ENCODE results near the gene CXCL16.
"Not testable (repeated sequence)": the region's sequence is repeated elsewhere in the genome, so short reads cannot be mapped to it uniquely, and the experiment has no call there.

Gene CXCL16

GRCh38 chr17:4691686-4692085 is 48.0 kb downstream of the CXCL16 start (continued):
- TF ChIP-seq SNAI2 (CRISPR knock-in tag; IDR thresholded peaks at IDR 0.05) = no peak
- no peak for TF ChIP-seq CSRNP3 (CRISPR knock-in tag; IDR thresholded peaks at IDR 0.05)
- TF ChIP-seq OSR1 (CRISPR knock-in tag; IDR thresholded peaks at IDR 0.05) = no peak
- no peak for TF ChIP-seq ESRRG (CRISPR knock-in tag; IDR thresholded peaks at IDR 0.05)
- TF ChIP-seq TOX (CRISPR knock-in tag; IDR thresholded peaks at IDR 0.05; ENCODE audit: borderline replicate concordance) = no peak
- no peak for TF ChIP-seq BACH2 (CRISPR knock-in tag; IDR thresholded peaks at IDR 0.05; ENCODE audit: borderline replicate concordance)
- no peak for TF ChIP-seq RARB (CRISPR knock-in tag; IDR thresholded peaks at IDR 0.05)
- TF ChIP-seq GLIS3 (CRISPR knock-in tag; IDR thresholded peaks at IDR 0.05) = no peak

DNA sequence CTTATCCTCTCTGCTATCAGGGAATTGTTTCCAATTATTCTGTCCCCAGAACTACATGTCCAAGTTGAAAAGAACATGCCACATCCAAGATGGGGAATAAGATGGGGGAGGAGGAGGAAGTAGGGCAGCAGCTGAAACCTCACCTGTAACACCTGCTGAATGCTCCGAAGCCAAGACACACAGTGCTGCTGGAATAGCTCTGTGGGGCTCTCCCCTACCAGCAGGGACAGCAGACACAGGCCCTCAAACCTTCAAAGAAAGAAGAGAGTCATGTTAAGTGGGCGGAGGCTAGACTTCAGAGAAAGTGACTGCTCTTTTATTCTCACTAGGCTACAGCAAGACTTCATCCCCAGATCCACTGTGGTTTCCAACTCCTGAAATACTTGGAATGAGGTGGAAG is 49.0 kb downstream of the CXCL16 start:
- TF ChIP-seq CSRNP3 (CRISPR knock-in tag; IDR thresholded peaks at IDR 0.05) (no peak), GLIS3 (CRISPR knock-in tag; IDR thresholded peaks at IDR 0.05) (no peak), ESRRG (CRISPR knock-in tag; IDR thresholded peaks at IDR 0.05) (no peak), ZC3H10 (CRISPR knock-in tag; IDR thresholded peaks at IDR 0.05) (no peak), BACH2 (CRISPR knock-in tag; IDR thresholded peaks at IDR 0.05; ENCODE audit: borderline replicate concordance) (no peak), ZFP30 (CRISPR knock-in tag; IDR thresholded peaks at IDR 0.05) (no peak), ZNF70 (CRISPR knock-in tag; IDR thresholded peaks at IDR 0.05) (no peak), SNAI2 (CRISPR knock-in tag; IDR thresholded peaks at IDR 0.05) (no peak), ZNF8 (CRISPR knock-in tag; IDR thresholded peaks at IDR 0.05) (no peak), OSR1 (CRISPR knock-in tag; IDR thresholded peaks at IDR 0.05) (no peak), ARNTL (CRISPR knock-in tag; IDR thresholded peaks at IDR 0.05; ENCODE audit: borderline replicate concordance, low read depth) (no peak), ISL1 (CRISPR knock-in tag; IDR thresholded peaks at IDR 0.05) (no peak), CREB5 (CRISPR knock-in tag; IDR thresholded peaks at IDR 0.05; ENCODE audit: low read depth) (no peak), PATZ1 (CRISPR knock-in tag; IDR thresholded peaks at IDR 0.05; ENCODE audit: borderline replicate concordance) (no peak)
- TF ChIP-seq, protein P1, sequence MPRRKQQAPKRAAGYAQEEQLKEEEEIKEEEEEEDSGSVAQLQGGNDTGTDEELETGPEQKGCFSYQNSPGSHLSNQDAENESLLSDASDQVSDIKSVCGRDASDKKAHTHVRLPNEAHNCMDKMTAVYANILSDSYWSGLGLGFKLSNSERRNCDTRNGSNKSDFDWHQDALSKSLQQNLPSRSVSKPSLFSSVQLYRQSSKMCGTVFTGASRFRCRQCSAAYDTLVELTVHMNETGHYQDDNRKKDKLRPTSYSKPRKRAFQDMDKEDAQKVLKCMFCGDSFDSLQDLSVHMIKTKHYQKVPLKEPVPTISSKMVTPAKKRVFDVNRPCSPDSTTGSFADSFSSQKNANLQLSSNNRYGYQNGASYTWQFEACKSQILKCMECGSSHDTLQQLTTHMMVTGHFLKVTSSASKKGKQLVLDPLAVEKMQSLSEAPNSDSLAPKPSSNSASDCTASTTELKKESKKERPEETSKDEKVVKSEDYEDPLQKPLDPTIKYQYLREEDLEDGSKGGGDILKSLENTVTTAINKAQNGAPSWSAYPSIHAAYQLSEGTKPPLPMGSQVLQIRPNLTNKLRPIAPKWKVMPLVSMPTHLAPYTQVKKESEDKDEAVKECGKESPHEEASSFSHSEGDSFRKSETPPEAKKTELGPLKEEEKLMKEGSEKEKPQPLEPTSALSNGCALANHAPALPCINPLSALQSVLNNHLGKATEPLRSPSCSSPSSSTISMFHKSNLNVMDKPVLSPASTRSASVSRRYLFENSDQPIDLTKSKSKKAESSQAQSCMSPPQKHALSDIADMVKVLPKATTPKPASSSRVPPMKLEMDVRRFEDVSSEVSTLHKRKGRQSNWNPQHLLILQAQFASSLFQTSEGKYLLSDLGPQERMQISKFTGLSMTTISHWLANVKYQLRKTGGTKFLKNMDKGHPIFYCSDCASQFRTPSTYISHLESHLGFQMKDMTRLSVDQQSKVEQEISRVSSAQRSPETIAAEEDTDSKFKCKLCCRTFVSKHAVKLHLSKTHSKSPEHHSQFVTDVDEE (CRISPR knock-in tag; IDR thresholded peaks at IDR 0.05) = no peak
- ATAC-seq = no peak

DNA sequence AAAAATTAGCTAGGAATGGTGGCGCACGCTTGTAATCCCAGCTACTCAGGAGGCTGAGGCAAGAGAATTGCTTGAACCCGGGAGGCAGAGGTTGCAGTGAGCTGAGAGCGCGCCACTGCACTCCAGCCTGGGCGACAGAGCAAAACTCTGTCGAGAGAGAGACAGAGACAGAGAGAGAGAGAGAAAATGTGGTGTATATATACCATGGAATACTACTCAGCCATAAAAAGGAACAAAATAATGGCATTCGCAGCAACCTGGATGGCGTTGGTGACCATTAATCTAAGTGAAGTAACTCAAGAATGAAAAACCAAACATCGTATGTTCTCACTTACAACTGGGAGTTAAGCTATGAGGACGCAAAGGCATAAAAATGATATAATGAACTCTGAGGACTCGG is 49.9 kb downstream of the CXCL16 start:
- ATAC-seq = not testable (repeated sequence)

DNA sequence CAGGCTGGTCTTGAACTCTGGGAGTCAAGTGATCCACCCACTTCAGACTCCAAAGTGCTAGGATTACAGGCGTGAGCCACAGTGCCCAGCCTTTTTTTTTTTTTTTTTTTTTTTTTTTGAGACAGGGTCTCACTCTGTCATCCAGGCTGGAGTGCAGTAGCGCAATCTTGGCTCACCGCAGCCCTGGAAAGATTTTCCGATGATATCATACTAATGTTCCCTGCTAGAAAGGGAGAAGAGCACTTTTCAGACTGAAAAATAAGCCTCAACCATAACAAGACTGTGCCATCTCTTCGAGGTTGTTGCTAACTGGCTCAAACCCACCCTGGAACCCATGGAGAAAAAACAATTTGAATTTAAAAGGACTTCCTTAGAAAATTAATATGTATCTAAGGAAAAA is 56.0 kb downstream of the CXCL16 start:
- ATAC-seq = not testable (repeated sequence)

Data from SK-N-SH treated with all-trans-retinoic acid at 6 μM for 48 hours (cell line).